Natural killer cell (primary cell): ENCODE data around the gene TMEM236. TPM values are rescaled to one million over a fixed set of nuclear protein-coding genes. Genes with fewer than 3 reads are reported as not detected.

Experiments
- ATAC-seq, 3 donors: fragments of 150-1000 bp in 2 of 3; fragments of 200-7000 bp in 1 of 3; cut with Tn5 transposase; 1 replicate in 1 of 3; 2 replicates in 2 of 3; pipeline ENCODE4 v1.10.0; 2021; ENCODE audit warnings: mild to moderate bottlenecking in 2 of 3, moderate library complexity in 2 of 3
- DNase-seq, 2 donors: peaks; one replicate each; pipeline versions ENCODE4 v3.0.0 to v3.0.0-alpha.2; 2013 to 2021; ENCODE audit warnings: mixed read lengths in 1 of 2
- H3K27ac ChIP-seq: one replicate; pipeline ENCODE4 v1.5.1; 2013; ENCODE audit warnings: mild to moderate bottlenecking, low read length
- H3K27me3 ChIP-seq: one replicate; pipeline ENCODE4 v1.6.1; 2013; ENCODE audit warnings: low read length; ENCODE audit not compliant: control insufficient read depth, insufficient read depth
- H3K36me3 ChIP-seq: one replicate; pipeline ENCODE4 v1.6.1; 2013; ENCODE audit warnings: low read length; ENCODE audit not compliant: control insufficient read depth, insufficient read depth
- H3K4me1 ChIP-seq: one replicate; pipeline ENCODE4 v1.6.1; 2013; ENCODE audit warnings: low read length; ENCODE audit not compliant: control insufficient read depth, insufficient read depth
- H3K4me3 ChIP-seq: one replicate; pipeline ENCODE4 v1.5.1; 2013; ENCODE audit warnings: low read length
- H3K9me3 ChIP-seq: one replicate; pipeline ENCODE4 v1.6.1; 2013; ENCODE audit warnings: low read length; ENCODE audit not compliant: control insufficient read depth, insufficient read depth
- H3K27ac Mint-ChIP-seq, 2 donors: one replicate each; pipeline ENCODE4 v1.8.0; 2022; ENCODE audit warnings: mild to moderate bottlenecking in 2 of 2, mixed read lengths in 2 of 2, moderate library complexity in 1 of 2
- H3K27me3 Mint-ChIP-seq, 2 donors: one replicate each; pipeline ENCODE4 v1.8.0; 2022; ENCODE audit warnings: low read depth in 2 of 2, mixed read lengths in 2 of 2
- H3K36me3 Mint-ChIP-seq: one replicate; pipeline ENCODE4 v1.8.0; 2022; ENCODE audit warnings: mixed read lengths
- H3K4me1 Mint-ChIP-seq, 2 donors: one replicate each; pipeline ENCODE4 v1.8.0; 2022; ENCODE audit warnings: mixed read lengths in 2 of 2
- H3K4me3 Mint-ChIP-seq: one replicate; pipeline ENCODE4 v1.8.0; 2022; ENCODE audit warnings: mild to moderate bottlenecking, moderate library complexity, mixed read lengths
- H3K9me3 Mint-ChIP-seq, 2 donors: one replicate each; pipeline ENCODE4 v1.8.0; 2022; ENCODE audit warnings: mixed read lengths in 2 of 2
- WGBS: methylation state at CpG from one replicate; pipeline ENCODE4 v1.1.7; 2013; ENCODE audit warnings: missing lambda C conversion rate; ENCODE audit not compliant: insufficient coverage; 5-methylcytosine and 5-hydroxymethylcytosine counted together
- intact Hi-C: fragments of 100-400 bp; cut with micrococcal nuclease; formaldehyde crosslinking; loops from one replicate; pipeline ENCODE4 v1.14.2; 2022
- total RNA-seq, 4 donors: library from RNA; stranded (reverse); fragments of 120-200 nt in 1 of 4; gene quantifications; one replicate each; pipeline versions ENCODE4 v1.2.3 to v1.2.4, GENCODE V29; 2013 to 2022
- TF ChIP-seq, protein P1 (sequence below): fragments of 200-600 bp; IDR thresholded peaks from one replicate; pipeline ENCODE4 v1.8.0; 2022; ENCODE audit warnings: antibody characterized with exemption

TMEM236 gene, protein sequence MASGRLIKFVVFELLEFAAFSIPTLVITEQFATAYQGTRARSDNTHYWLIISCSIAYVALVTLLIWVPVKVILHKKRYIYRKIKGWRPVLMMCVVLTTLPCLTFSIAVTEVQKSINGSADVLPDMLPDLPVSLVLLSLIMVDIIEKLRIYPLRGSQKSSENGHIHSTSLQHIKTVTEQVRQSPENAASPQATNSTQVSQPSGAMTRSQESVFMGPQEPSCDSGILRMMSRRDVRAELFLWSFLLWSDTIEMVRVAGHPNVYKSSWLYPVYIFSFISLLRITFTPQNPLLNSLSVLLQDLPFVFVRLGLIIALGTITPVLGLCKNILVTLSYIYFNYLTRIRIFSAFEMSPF
- total RNA-seq, result under 1 TPM; 0.16 to 0.20 (median 0.16) TPM
- 0.11 TPM for total RNA-seq (2013)

DNA sequence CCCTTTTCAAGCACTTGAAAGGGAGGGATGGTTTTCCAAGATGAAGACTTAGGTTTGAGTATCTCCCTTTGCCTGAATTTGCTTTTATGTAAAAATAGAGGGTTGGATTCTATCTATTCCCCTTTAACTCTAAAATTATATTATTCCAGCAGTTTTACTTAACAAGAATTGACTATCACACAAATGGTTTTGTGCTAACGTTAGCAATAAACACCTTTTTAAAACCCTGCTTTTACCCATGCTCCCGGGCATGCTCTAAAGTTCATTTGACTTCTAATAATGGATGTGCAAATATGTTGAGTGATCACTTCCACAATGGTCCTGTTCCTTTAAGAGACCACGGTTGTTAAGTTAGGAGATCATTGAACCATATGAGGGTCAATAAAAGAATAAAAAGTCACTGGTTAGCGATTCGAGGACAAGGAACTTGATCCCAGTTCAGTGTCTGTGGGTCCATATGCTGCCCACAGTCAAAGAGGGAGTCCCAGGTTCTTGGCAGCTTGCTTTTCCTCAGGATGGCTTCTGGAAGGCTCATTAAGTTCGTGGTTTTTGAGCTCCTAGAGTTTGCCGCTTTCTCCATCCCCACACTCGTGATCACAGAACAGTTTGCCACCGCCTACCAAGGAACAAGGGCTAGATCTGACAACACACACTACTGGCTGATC is at the start of gene TMEM236:
TSS of gene TMEM236 (plus strand) at position 421 of the 665 bp plus-strand sequence. CDS start at position 516, 95 bp downstream.
- Mint-ChIP-seq H3K27me3 (no peaks in the 10 kb centered on the region), H3K36me3 (no peaks in the 10 kb centered on the region), H3K27ac (no peak within 1 kb of the TSS), H3K4me3 (no peak within 1 kb of the TSS), H3K4me1 (peaks cover 4 to 5% of the 10 kb centered on the region in 2 donors), H3K9me3 (no peaks in the 10 kb centered on the region)
- no peak for ATAC-seq
- no peak within 1 kb of the TSS for H3K4me3 ChIP-seq
- H3K27ac ChIP-seq, result no peak within 1 kb of the TSS
- no peak for DNase-seq
- H3K27me3 ChIP-seq, result no peaks in the 10 kb centered on the region
- TF ChIP-seq, protein P1, sequence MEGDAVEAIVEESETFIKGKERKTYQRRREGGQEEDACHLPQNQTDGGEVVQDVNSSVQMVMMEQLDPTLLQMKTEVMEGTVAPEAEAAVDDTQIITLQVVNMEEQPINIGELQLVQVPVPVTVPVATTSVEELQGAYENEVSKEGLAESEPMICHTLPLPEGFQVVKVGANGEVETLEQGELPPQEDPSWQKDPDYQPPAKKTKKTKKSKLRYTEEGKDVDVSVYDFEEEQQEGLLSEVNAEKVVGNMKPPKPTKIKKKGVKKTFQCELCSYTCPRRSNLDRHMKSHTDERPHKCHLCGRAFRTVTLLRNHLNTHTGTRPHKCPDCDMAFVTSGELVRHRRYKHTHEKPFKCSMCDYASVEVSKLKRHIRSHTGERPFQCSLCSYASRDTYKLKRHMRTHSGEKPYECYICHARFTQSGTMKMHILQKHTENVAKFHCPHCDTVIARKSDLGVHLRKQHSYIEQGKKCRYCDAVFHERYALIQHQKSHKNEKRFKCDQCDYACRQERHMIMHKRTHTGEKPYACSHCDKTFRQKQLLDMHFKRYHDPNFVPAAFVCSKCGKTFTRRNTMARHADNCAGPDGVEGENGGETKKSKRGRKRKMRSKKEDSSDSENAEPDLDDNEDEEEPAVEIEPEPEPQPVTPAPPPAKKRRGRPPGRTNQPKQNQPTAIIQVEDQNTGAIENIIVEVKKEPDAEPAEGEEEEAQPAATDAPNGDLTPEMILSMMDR, result no peak
- intact Hi-C loops, result no loop called here
- H3K9me3 ChIP-seq, result no peaks in the 10 kb centered on the region
- no peaks in the 10 kb centered on the region for H3K36me3 ChIP-seq
- 77% methylated on average over 8 of the region's 9 CpGs for WGBS
- no peaks in the 10 kb centered on the region for H3K4me1 ChIP-seq

DNA sequence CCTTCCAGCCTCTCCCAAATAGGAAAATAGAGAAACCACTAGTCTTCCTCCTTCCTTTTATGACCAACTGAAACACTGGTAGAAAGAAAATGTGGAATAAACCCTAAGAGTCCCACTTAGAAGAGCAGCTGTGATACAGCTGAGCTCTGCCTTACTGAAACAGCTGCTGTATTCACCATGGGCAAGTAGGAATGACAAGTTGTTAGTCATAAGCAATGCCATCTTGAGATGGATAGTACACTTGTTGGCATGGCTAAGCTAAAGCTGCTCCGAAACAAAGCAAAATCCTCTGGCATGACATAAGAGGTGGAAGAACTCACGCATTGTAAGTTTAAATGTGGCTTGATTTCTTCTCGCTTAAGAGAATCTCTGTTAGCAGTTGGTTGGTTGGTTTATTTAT is 48.3 kb upstream of the TMEM236 start:
- no peak overlapping the region for H3K4me3 ChIP-seq
- no peaks in the 10 kb centered on the region for H3K27me3 ChIP-seq
- H3K36me3 Mint-ChIP-seq, result no peaks in the 10 kb centered on the region
- H3K9me3 Mint-ChIP-seq, result no peaks in the 10 kb centered on the region
- H3K27ac Mint-ChIP-seq, result no peak overlapping the region
- intact Hi-C loops, result no loop called here
- no peaks in the 10 kb centered on the region for H3K27me3 Mint-ChIP-seq
- no peaks in the 10 kb centered on the region for H3K4me1 Mint-ChIP-seq
- no peak for ATAC-seq
- TF ChIP-seq, protein P1, result no peak
- 100% methylated on average over 3 of the region's 3 CpGs for WGBS
- DNase-seq, result no peak
- peaks cover 37% of the 10 kb centered on the region for H3K36me3 ChIP-seq
- H3K4me1 ChIP-seq, result no peaks in the 10 kb centered on the region
- no peak overlapping the region for H3K4me3 Mint-ChIP-seq
- no peak overlapping the region for H3K27ac ChIP-seq
- H3K9me3 ChIP-seq, result no peaks in the 10 kb centered on the region

DNA sequence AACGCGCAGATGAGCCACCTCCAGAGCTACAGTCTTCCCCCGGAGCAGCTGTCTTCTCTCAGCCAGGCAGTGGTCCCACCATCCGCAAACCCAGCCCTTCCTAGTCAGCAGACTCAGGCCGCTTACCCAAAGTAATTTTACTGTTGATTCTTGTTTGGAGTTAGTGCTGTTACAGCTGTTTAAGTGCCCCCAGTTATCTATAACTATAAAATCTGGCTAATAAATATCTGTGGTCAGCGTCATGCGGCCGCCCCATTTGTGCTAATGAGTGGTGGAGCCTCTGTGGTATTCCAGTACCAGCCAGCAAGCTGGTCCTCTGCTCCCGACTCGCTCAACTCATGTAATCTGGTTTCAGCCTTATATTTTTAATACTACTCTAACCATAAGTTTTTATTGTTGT is 43.2 kb upstream of the TMEM236 start:
- H3K9me3 ChIP-seq, result no peaks in the 10 kb centered on the region
- no peak overlapping the region for H3K27ac ChIP-seq
- TF ChIP-seq, protein P1, result no peak
- 93% methylated on average over 5 of the region's 10 CpGs for WGBS
- Mint-ChIP-seq H3K27ac (no peak overlapping the region), H3K9me3 (no peaks in the 10 kb centered on the region), H3K4me3 (no peak overlapping the region), H3K4me1 (no peaks in the 10 kb centered on the region), H3K27me3 (no peaks in the 10 kb centered on the region), H3K36me3 (peaks cover 2% of the 10 kb centered on the region)
- DNase-seq (no peak), ATAC-seq (no peak)
- no peak overlapping the region for H3K4me3 ChIP-seq
- peaks cover 52% of the 10 kb centered on the region for H3K36me3 ChIP-seq
- no peaks in the 10 kb centered on the region for H3K27me3 ChIP-seq
- intact Hi-C loops, result no loop called here
- H3K4me1 ChIP-seq, result no peaks in the 10 kb centered on the region
